Neutrophil (primary cell): ENCODE measurements around the gene TCF15.

Experiments
- H3K27ac ChIP-seq: fragments of 200-600 bp; sonication (generic); 2 replicates; pipeline ENCODE4 v1.5.1; 2016; ENCODE audit warnings: mild to moderate bottlenecking, moderate library complexity
- H3K27me3 ChIP-seq: fragments of 200-600 bp; sonication (generic); 2 replicates; pipeline ENCODE4 v1.6.0; 2016; ENCODE audit warnings: mild to moderate bottlenecking
- H3K36me3 ChIP-seq: fragments of 200-600 bp; sonication (generic); 2 replicates; pipeline ENCODE4 v1.5.1; 2017
- H3K4me1 ChIP-seq, 2 experiments: fragments of 200-600 bp in 1 of 2; sonication (generic) in 1 of 2; 1 replicate in 1 of 2; 2 replicates in 1 of 2; pipeline versions ENCODE4 v1.5.1 to v1.6.1; 2013 to 2016; ENCODE audit warnings: low read depth in 1 of 2, low read length in 1 of 2, mild to moderate bottlenecking in 1 of 2, moderate library complexity in 1 of 2; ENCODE audit not compliant: control insufficient read depth in 1 of 2, insufficient read depth in 1 of 2
- H3K4me3 ChIP-seq, 2 experiments: fragments of 200-600 bp in 1 of 2; sonication (generic) in 1 of 2; 1 replicate in 1 of 2; 2 replicates in 1 of 2; pipeline ENCODE4 v1.5.1; 2013 to 2016; ENCODE audit warnings: low read depth in 1 of 2, low read length in 1 of 2, mild to moderate bottlenecking in 1 of 2, moderate library complexity in 1 of 2
- H3K9me3 ChIP-seq: fragments of 200-600 bp; sonication (generic); 2 replicates; pipeline ENCODE4 v1.5.1; 2016
- CTCF ChIP-seq: fragments of 200-600 bp; sonication (generic); IDR thresholded peaks from 2 replicates; pipeline ENCODE4 v1.5.1; 2016; ENCODE audit warnings: antibody characterized with exemption

The TCF15 gene

GRCh38 chr20:572727-573126, 37.4 kb downstream of the TCF15 start:
- Histone ChIP-seq H3K4me1 (no peaks in the 10 kb centered on the region), H3K27ac (no peak overlapping the region)

GRCh38 chr20:571754-572441, 38.2 kb downstream of the TCF15 start:
- TF ChIP-seq CTCF: no peak
- Histone ChIP-seq H3K4me1 (no peaks in the 10 kb centered on the region), H3K36me3 (no peaks in the 10 kb centered on the region), H3K9me3 (no peaks in the 10 kb centered on the region), H3K4me3 (no peak overlapping the region), H3K27ac (no peak overlapping the region), H3K27me3 (peaks cover 98% of the 10 kb centered on the region)

More at GRCh38 chr20:572727-573126, 37.4 kb downstream of the TCF15 start:
- Histone ChIP-seq H3K9me3 (no peaks in the 10 kb centered on the region), H3K27me3 (peaks cover 96% of the 10 kb centered on the region), H3K36me3 (no peaks in the 10 kb centered on the region), H3K4me3 (no peak overlapping the region)
- no peak for TF ChIP-seq CTCF

- Histone ChIP-seq H3K4me1 (no peaks in the 10 kb centered on the region), H3K4me3 (no peak overlapping the region), H3K36me3 (no peaks in the 10 kb centered on the region), H3K27me3 (peaks cover 77% of the 10 kb centered on the region), H3K27ac (no peak overlapping the region), H3K9me3 (no peaks in the 10 kb centered on the region)
- TF ChIP-seq CTCF: no peak
Measured at GRCh38 chr20:568673-569415, 41.3 kb downstream of the TCF15 start.

GRCh38 chr20:568097-568652, 41.9 kb downstream of the TCF15 start:
- no peak overlapping the region for H3K27ac ChIP-seq
- no peaks in the 10 kb centered on the region for H3K4me1 ChIP-seq
- no peaks in the 10 kb centered on the region for H3K9me3 ChIP-seq
- TF ChIP-seq CTCF: no peak
- H3K4me3 ChIP-seq: no peak overlapping the region
- peaks cover 71% of the 10 kb centered on the region for H3K27me3 ChIP-seq
- no peaks in the 10 kb centered on the region for H3K36me3 ChIP-seq

GRCh38 chr20:564192-564591, 45.9 kb downstream of the TCF15 start:
- no peak for TF ChIP-seq CTCF
- Histone ChIP-seq H3K4me1 (no peaks in the 10 kb centered on the region), H3K27ac (no peak overlapping the region), H3K27me3 (peaks cover 58% of the 10 kb centered on the region), H3K4me3 (no peak overlapping the region), H3K9me3 (no peaks in the 10 kb centered on the region), H3K36me3 (no peaks in the 10 kb centered on the region)
